PC-3 (cell line): Measurements from ENCODE around the gene CEP85. TPM values are rescaled to one million over a fixed set of nuclear protein-coding genes. Genes with fewer than 3 reads are reported as not detected.

Experiments used
- ATAC-seq: fragments of 200-7000 bp; cut with Tn5 transposase; 2 replicates; pipeline ENCODE4 v1.9.1; 2020; ENCODE audit warnings: mild to moderate bottlenecking, moderate library complexity
- BruUV-seq: library from RNA; stranded (reverse); fragments of 400-500 nt; replicated peaks from 2 replicates; lab custom pipeline; 2021; lab: Mats Ljungman, UMichigan
- CTCF ChIA-PET: fragments of 300-600 bp; sonication (Branson Sonifier 250); formaldehyde crosslinking; loops from one replicate; lab custom pipeline; 2022; ENCODE audit warnings: antibody characterized with exemption; lab: Charles Lee
- POLR2A ChIA-PET: fragments of 300-600 bp; sonication (Branson Sonifier 250); formaldehyde crosslinking; loops from one replicate; lab custom pipeline; 2022; ENCODE audit warnings: antibody characterized with exemption; ENCODE audit not compliant: unreplicated experiment; lab: Charles Lee
- DNase-seq: peaks from one replicate; pipeline ENCODE4 v3.0.0-alpha.2; 2015
- H2AFZ ChIP-seq: fragments of 300-600 bp; sonication (generic); 2 replicates; pipeline ENCODE4 v1.6.0; 2016; ENCODE audit warnings: antibody characterized with exemption, low read length
- H3F3A ChIP-seq: fragments of 300-600 bp; sonication (generic); one replicate; pipeline ENCODE4 v1.6.0; 2017; ENCODE audit warnings: antibody characterized with exemption, low read length, control low read depth, mild to moderate bottlenecking; ENCODE audit not compliant: unreplicated experiment
- H3K27ac ChIP-seq: fragments of 300-600 bp; sonication (generic); 2 replicates; pipeline ENCODE4 v1.5.1; 2016; ENCODE audit warnings: mild to moderate bottlenecking, low read length
- H3K27me3 ChIP-seq: fragments of 300-600 bp; sonication (generic); 2 replicates; pipeline ENCODE4 v1.6.1; 2016; ENCODE audit warnings: low read length, mixed read lengths
- H3K36me3 ChIP-seq: fragments of 300-600 bp; sonication (generic); 2 replicates; pipeline ENCODE4 v1.6.1; 2016; ENCODE audit warnings: low read depth, mixed run types, low read length, mixed read lengths
- H3K4me1 ChIP-seq: fragments of 300-600 bp; sonication (generic); 2 replicates; pipeline ENCODE4 v1.5.1; 2016; ENCODE audit warnings: low read length; ENCODE audit not compliant: insufficient read depth
- H3K4me2 ChIP-seq: fragments of 300-600 bp; sonication (generic); 2 replicates; pipeline ENCODE4 v1.6.0; 2016; ENCODE audit warnings: low read length
- H3K4me3 ChIP-seq: fragments of 300-600 bp; sonication (generic); 2 replicates; pipeline ENCODE4 v1.5.1; 2016; ENCODE audit warnings: mild to moderate bottlenecking, low read length, mixed read lengths
- H3K79me2 ChIP-seq: fragments of 300-600 bp; sonication (generic); 2 replicates; pipeline ENCODE4 v1.6.1; 2017; ENCODE audit warnings: low read length, mixed read lengths
- H3K9ac ChIP-seq: fragments of 300-600 bp; sonication (generic); 2 replicates; pipeline ENCODE4 v1.6.0; 2016; ENCODE audit warnings: mild to moderate bottlenecking, low read length
- H3K9me2 ChIP-seq: fragments of 300-600 bp; sonication (generic); replicated peaks from 2 replicates; pipeline ENCODE4 v1.6.1; 2016; ENCODE audit warnings: mixed run types, low read length, mixed read lengths
- H3K9me3 ChIP-seq: fragments of 300-600 bp; sonication (generic); 2 replicates; pipeline ENCODE4 v1.6.1; 2016; ENCODE audit warnings: low read length, mixed read lengths
- H4K20me1 ChIP-seq: fragments of 300-600 bp; sonication (generic); 2 replicates; pipeline ENCODE4 v1.6.1; 2016; ENCODE audit warnings: low read length, mixed read lengths
- CTCF ChIP-seq: fragments of 300-600 bp; sonication (generic); conservative IDR thresholded peaks from 2 replicates; pipeline ENCODE4 v1.5.1; 2017; ENCODE audit warnings: antibody characterized with exemption, low read depth, mild to moderate bottlenecking, low read length
- EZH2 ChIP-seq: fragments of 300-600 bp; sonication (generic); IDR thresholded peaks from one replicate; pipeline ENCODE4 v1.6.1; 2017; ENCODE audit warnings: antibody characterized with exemption, mild to moderate bottlenecking, low read length; ENCODE audit not compliant: unreplicated experiment
- EZH2phosphoT487 ChIP-seq: fragments of 300-600 bp; sonication (generic); IDR thresholded peaks from 2 replicates; pipeline ENCODE4 v1.6.1; 2018; ENCODE audit warnings: mild to moderate bottlenecking, antibody characterized with exemption, low read length, borderline replicate concordance
- intact Hi-C: fragments of 100-400 bp; cut with micrococcal nuclease; formaldehyde crosslinking; loops from 2 replicates; pipeline ENCODE4 v1.9.0; 2023
- total RNA-seq: library from RNA; depleted of rRNA; stranded (reverse); fragments of >200 nt; gene quantifications from 2 replicates; pipeline ENCODE4 v1.2.3, GENCODE V29; 2014

CEP85 gene
- total RNA-seq, 1 experiment from 2014 or later, result 30.6 TPM

GRCh38 chr1:26269198-26269550 is 35.2 kb downstream of the CEP85 start:
- Histone ChIP-seq H3K27me3 (no peaks in the 10 kb centered on the region), H3K9me3 (peaks cover 21% of the 10 kb centered on the region), H2AFZ (no peak overlapping the region), H3K27ac (no peak overlapping the region), H3K36me3 (peaks cover 80% of the 10 kb centered on the region), H4K20me1 (no peaks in the 10 kb centered on the region), H3K9ac (no peak overlapping the region), H3K79me2 (no peaks in the 10 kb centered on the region), H3K4me1 (peaks cover 3% of the 10 kb centered on the region), H3K4me3 (no peak overlapping the region), H3K9me2 (no peaks in the 10 kb centered on the region), H3F3A (no peaks in the 10 kb centered on the region), H3K4me2 (no peak overlapping the region)
- ChIA-PET POLR2A (no interaction called here), CTCF (no interaction called here)
- DNase-seq (no peak), ATAC-seq (no peak)
- intact Hi-C loops, result no loop called here
- no TSS peak for BruUV-seq
- TF ChIP-seq EZH2phosphoT487, result no peak
- TF ChIP-seq EZH2, result no peak
- no peak for TF ChIP-seq CTCF

- POLR2A ChIA-PET, result no interaction called here
- Histone ChIP-seq H3K27ac (peak overlapping the region; percentile 99), H4K20me1 (no peaks in the 10 kb centered on the region), H3K36me3 (peaks cover 51% of the 10 kb centered on the region), H3K9me2 (no peaks in the 10 kb centered on the region), H3K27me3 (no peaks in the 10 kb centered on the region), H3K4me1 (peaks cover 59% of the 10 kb centered on the region), H2AFZ (no peak overlapping the region), H3K4me2 (peak overlapping the region; percentile 73; the same call in 1 of the 2 replicates), H3F3A (peaks cover 38% of the 10 kb centered on the region), H3K79me2 (peaks cover 7% of the 10 kb centered on the region; the same call in 1 of the 2 replicates), H3K9ac (peak overlapping the region; percentile 75; the same call in 1 of the 2 replicates), H3K9me3 (no peaks in the 10 kb centered on the region), H3K4me3 (no peak overlapping the region)
- TF ChIP-seq EZH2phosphoT487 (no peak), EZH2 (no peak)
- DNase-seq (peak; percentile 19), ATAC-seq (no peak)
- CTCF ChIA-PET, result interaction anchor here (0.5 kb wide), 1 partner anchor 101 kb away, joined by 5 read pairs; no protein-coding TSS in a partner anchor
- intact Hi-C loops, result loop anchor here (1.0 kb wide), 1 partner anchor 41 kb away; the partner anchor contains the start of gene CEP85
- no TSS peak for BruUV-seq
Measured at GRCh38 chr1:26274801-26275425, 40.9 kb downstream of the CEP85 start.

GRCh38 chr1:26275580-26276431 is 41.8 kb downstream of the CEP85 start:
- H3K9ac ChIP-seq, result peak overlapping the region; percentile 75
- DNase-seq, result peak; percentile 94
- peak overlapping the region; percentile 99 for H3K27ac ChIP-seq
- no peak overlapping the region; the same call in 1 of the 2 replicates for H3K4me3 ChIP-seq
- H3K9me3 ChIP-seq, result no peaks in the 10 kb centered on the region
- H3K4me2 ChIP-seq, result peak overlapping the region; percentile 73
- BruUV-seq, result TSS peak; percentile 16
- peak; percentile 55 for ATAC-seq
- peaks cover 16% of the 10 kb centered on the region for H3K79me2 ChIP-seq
- peaks cover 42% of the 10 kb centered on the region for H3K36me3 ChIP-seq
- peak overlapping the region; percentile 65 for H2AFZ ChIP-seq
- H3K27me3 ChIP-seq, result no peaks in the 10 kb centered on the region
- POLR2A ChIA-PET, result no interaction called here
- H3K4me1 ChIP-seq, result peaks cover 63% of the 10 kb centered on the region
- TF ChIP-seq EZH2phosphoT487, result no peak
- TF ChIP-seq CTCF, result peak; percentile 79
- TF ChIP-seq EZH2, result no peak
- H3F3A ChIP-seq, result peaks cover 38% of the 10 kb centered on the region
- CTCF ChIA-PET, result interaction anchor here (0.5 to 1.0 kb wide), 5 partner anchors 42 to 116 kb away, joined by 3 to 6 read pairs (median 5); partner anchors contain the start of gene CEP85
- intact Hi-C loops, result loop anchor here (1.0 to 2.0 kb wide), 3 partner anchors 42 to 107 kb away; partner anchors contain the start of genes C1orf232, CEP85 and ZNF593
- no peaks in the 10 kb centered on the region for H3K9me2 ChIP-seq
- H4K20me1 ChIP-seq, result no peaks in the 10 kb centered on the region
